ENCODE results near the gene NELL1. TPM values are rescaled to one million over a fixed set of nuclear protein-coding genes. Genes with fewer than 3 reads are reported as not detected.

NELL1 gene
- total RNA-seq, 2 donors from 2014 or later = 1.8 to 10.3 TPM

DNA sequence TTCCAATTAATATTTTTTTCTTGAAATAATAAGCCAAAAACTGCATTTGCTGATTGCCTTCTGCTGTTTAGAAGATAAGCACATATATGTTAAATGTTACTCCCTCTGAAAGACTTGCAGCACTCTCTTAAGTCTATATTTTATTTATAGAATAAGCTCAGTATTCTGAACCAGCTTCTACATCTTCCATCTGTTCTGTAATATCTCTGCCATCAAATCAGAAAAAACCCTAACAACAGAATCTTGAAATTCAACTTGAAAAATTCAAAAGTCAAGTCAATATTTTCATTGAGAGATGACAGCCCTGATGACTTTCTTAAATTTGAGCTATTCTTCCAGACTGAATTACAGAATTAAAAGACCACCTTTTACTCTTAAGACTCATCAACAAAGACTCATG is 247.9 kb downstream of the NELL1 start:
- no peaks in the 10 kb centered on the region for H3K27me3 ChIP-seq (replicated peaks; ENCODE audit: insufficient read depth)
- intact Hi-C loops (cut with DNase I) = no loop called here
- no peak overlapping the region for H3K27ac ChIP-seq
- H3K36me3 ChIP-seq = no peaks in the 10 kb centered on the region
- H3K4me3 ChIP-seq = no peak overlapping the region
- no peaks in the 10 kb centered on the region for H3K4me1 ChIP-seq (replicated peaks)
- TF ChIP-seq POLR2A (IDR thresholded peaks at IDR 0.05) = no peak
- TF ChIP-seq, protein P1, sequence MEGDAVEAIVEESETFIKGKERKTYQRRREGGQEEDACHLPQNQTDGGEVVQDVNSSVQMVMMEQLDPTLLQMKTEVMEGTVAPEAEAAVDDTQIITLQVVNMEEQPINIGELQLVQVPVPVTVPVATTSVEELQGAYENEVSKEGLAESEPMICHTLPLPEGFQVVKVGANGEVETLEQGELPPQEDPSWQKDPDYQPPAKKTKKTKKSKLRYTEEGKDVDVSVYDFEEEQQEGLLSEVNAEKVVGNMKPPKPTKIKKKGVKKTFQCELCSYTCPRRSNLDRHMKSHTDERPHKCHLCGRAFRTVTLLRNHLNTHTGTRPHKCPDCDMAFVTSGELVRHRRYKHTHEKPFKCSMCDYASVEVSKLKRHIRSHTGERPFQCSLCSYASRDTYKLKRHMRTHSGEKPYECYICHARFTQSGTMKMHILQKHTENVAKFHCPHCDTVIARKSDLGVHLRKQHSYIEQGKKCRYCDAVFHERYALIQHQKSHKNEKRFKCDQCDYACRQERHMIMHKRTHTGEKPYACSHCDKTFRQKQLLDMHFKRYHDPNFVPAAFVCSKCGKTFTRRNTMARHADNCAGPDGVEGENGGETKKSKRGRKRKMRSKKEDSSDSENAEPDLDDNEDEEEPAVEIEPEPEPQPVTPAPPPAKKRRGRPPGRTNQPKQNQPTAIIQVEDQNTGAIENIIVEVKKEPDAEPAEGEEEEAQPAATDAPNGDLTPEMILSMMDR (IDR thresholded peaks at IDR 0.05) = no peak
- no peak for DNase-seq (ENCODE audit: low spot score)
- no peaks in the 10 kb centered on the region for H3K9me3 ChIP-seq

DNA sequence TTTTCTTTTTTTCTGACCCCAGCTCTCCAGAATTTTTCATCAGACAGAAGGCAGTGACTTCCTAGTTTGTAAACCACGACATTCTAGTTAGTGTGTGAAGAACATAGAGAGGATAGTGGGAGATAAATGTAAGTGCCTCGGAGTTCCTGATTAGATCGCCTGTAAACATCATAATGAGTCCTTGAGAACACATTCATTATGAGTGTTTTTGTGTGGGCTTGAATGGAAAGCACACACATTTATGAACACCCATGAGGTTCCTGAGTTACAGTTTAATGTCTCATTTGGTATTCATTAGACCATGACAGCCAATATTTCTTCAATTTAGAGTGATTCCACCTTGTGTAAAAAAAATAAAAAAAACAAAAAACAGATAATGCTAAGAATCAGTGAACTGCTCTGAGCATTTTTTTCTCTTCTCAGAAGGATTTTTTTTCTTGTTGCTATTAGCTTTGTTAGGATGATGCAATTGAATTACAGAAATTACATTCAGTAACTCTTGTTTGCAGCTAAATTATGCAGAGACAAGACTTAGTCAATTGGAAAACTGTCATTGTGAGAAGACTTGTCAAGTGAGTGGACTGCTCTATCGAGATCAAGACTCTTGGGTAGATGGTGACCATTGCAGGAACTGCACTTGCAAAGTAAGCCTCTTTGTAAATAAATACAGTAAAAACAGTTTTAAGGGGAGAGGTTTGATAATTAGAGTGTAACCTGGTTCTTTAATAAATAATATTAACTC is 257.6 kb downstream of the NELL1 start:
- Histone ChIP-seq H3K36me3 (no peaks in the 10 kb centered on the region), H3K9me3 (no peaks in the 10 kb centered on the region), H3K27ac (no peak overlapping the region), H3K27me3 (replicated peaks; ENCODE audit: insufficient read depth) (no peaks in the 10 kb centered on the region), H3K4me1 (replicated peaks) (no peaks in the 10 kb centered on the region), H3K4me3 (no peak overlapping the region)
- intact Hi-C loops (cut with DNase I) = no loop called here
- TF ChIP-seq POLR2A (IDR thresholded peaks at IDR 0.05) = no peak
- WGBS = 26% methylated on average over 4 of the region's 4 CpGs
- DNase-seq (ENCODE audit: low spot score) = no peak

DNA sequence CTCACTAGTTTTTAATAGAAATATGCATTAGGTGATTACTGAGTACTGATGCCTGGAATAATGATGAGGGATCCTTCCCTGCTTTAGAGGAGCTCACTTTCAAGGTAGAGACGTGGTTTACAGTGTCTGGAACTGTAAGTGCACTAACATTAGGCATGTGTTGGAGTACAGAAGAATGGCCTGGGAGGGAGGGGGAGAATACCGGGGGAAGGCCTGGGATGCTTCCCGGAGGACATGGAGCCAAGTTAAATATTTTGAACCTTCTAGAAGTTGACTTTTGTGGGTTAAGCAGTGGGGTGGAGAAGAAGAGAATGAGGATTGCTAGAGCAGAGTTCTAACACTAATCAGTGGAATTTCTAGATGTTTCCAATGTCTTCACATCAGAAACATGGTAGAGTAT is 261.6 kb downstream of the NELL1 start:
- TF ChIP-seq POLR2A (IDR thresholded peaks at IDR 0.05) (no peak), POLR2AphosphoS5 (IDR thresholded peaks at IDR 0.05) (no peak)
- TF ChIP-seq, protein P1 (IDR thresholded peaks at IDR 0.05) = no peak
- WGBS = 36% methylated on average over 3 of the region's 3 CpGs

DNA sequence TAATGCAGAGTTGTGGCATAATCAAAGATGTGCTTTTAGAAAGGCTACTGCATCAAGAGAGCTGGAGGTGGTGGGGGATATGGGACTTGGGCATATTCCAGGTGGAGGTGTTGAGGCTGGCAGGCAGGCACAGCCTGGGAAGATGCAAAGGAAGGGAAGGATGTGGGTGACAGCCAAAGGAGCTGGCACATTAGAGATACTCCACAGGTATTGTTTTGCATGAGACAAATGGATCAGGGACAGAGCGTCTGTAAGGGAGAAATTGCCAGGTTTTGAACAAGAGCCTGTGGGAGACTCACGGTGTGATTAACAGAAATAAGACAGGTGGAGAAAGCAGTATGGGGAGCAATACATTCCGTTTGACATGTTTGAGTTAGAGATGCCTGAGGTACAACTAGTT is 263.7 kb downstream of the NELL1 start:
- H3K4me1 ChIP-seq (replicated peaks) = no peaks in the 10 kb centered on the region
- DNase-seq (ENCODE audit: low spot score) = no peak
- TF ChIP-seq POLR2A (IDR thresholded peaks at IDR 0.05) (no peak), POLR2AphosphoS5 (IDR thresholded peaks at IDR 0.05) (no peak)
- TF ChIP-seq, protein P1 (IDR thresholded peaks at IDR 0.05) = no peak
- WGBS = 69% methylated on average over 3 of the region's 3 CpGs
- no peak overlapping the region for H3K4me3 ChIP-seq
- H3K27me3 ChIP-seq (replicated peaks; ENCODE audit: insufficient read depth) = no peaks in the 10 kb centered on the region
- no peaks in the 10 kb centered on the region for H3K36me3 ChIP-seq
- H3K9me3 ChIP-seq = no peaks in the 10 kb centered on the region
- intact Hi-C loops (cut with DNase I) = no loop called here
- no peak overlapping the region for H3K27ac ChIP-seq

More for the DNA sequence above, 261.6 kb downstream of the NELL1 start:
- H3K4me1 ChIP-seq (replicated peaks) = no peaks in the 10 kb centered on the region
- no peak for DNase-seq (ENCODE audit: low spot score)
- no peak overlapping the region for H3K4me3 ChIP-seq
- H3K36me3 ChIP-seq = no peaks in the 10 kb centered on the region
- intact Hi-C loops (cut with DNase I) = no loop called here
- H3K27me3 ChIP-seq (replicated peaks; ENCODE audit: insufficient read depth) = no peaks in the 10 kb centered on the region
- H3K9me3 ChIP-seq = no peaks in the 10 kb centered on the region
- no peak overlapping the region for H3K27ac ChIP-seq

DNA sequence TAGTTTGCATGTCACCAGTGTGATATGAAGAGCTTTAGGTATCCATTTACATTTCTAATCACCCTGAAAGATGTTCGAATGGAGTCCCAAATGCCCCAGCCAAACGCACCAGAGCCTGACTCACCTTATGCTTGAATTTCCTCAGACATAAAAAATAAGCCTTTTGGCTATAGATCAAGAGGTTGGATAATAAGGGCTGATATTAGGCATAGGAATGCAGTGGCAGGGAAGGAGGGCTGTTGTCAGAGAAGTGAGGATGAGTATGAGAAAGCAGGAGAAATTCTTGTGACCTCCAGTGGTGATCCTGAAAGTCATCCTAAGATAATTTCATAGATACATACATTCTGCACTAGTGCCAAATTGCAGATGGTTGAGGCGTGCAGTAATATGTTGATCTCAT is 264.6 kb downstream of the NELL1 start:
- H3K27ac ChIP-seq = no peak overlapping the region
- H3K36me3 ChIP-seq = no peaks in the 10 kb centered on the region
- no peaks in the 10 kb centered on the region for H3K4me1 ChIP-seq (replicated peaks)
- TF ChIP-seq POLR2A (IDR thresholded peaks at IDR 0.05) = no peak
- no peak for TF ChIP-seq POLR2AphosphoS5 (IDR thresholded peaks at IDR 0.05)
- TF ChIP-seq, protein P1 (IDR thresholded peaks at IDR 0.05) = no peak
- DNase-seq (ENCODE audit: low spot score) = no peak
- H3K27me3 ChIP-seq (replicated peaks; ENCODE audit: insufficient read depth) = no peaks in the 10 kb centered on the region
- intact Hi-C loops (cut with DNase I) = no loop called here
- no peak overlapping the region for H3K4me3 ChIP-seq
- H3K9me3 ChIP-seq = no peaks in the 10 kb centered on the region
- WGBS = 65% methylated on average over 3 of the region's 3 CpGs

Data from prostate gland (tissue), 2 donors.